Measurements from ENCODE around the gene PCMTD2.
"Not testable (repeated sequence)": the region's sequence is repeated elsewhere in the genome, so short reads cannot be mapped to it uniquely, and the experiment has no call there.

GRCh38 chr20:64315884-64316283 lies 60.3 kb downstream of the PCMTD2 start:
- not testable (repeated sequence) for TF ChIP-seq CTCF (IDR thresholded peaks at IDR 0.05); POLR2A (IDR thresholded peaks at IDR 0.05); POLR2AphosphoS5 (IDR thresholded peaks at IDR 0.05; ENCODE audit: insufficient read depth in 1 of 2, low read depth in 1 of 2)
